ENCODE measurements around the gene PLPP4. TPM values are rescaled to one million over a fixed set of nuclear protein-coding genes. Genes with fewer than 3 reads are reported as not detected.

PLPP4 gene
- total RNA-seq, 3 donors from 2014 or later: not detected

GRCh38 chr10:120508966-120509365 lies 51.9 kb downstream of the PLPP4 start:
- Mint-ChIP-seq H3K4me3 (no peak overlapping the region), H3K27me3 (ENCODE audit: low read depth) (no peaks in the 10 kb centered on the region), H3K9me3 (no peaks in the 10 kb centered on the region), H3K4me1 (ENCODE audit: low read depth) (no peaks in the 10 kb centered on the region), H3K36me3 (ENCODE audit: insufficient read depth) (no peaks in the 10 kb centered on the region)
- no peak for ATAC-seq
- DNase-seq: no peak

GRCh38 chr10:120511165-120511564 lies 54.1 kb downstream of the PLPP4 start:
- no peaks in the 10 kb centered on the region for H3K27me3 Mint-ChIP-seq (ENCODE audit: low read depth)
- H3K4me3 Mint-ChIP-seq: no peak overlapping the region
- no peaks in the 10 kb centered on the region for H3K36me3 Mint-ChIP-seq (ENCODE audit: insufficient read depth)
- no peaks in the 10 kb centered on the region for H3K4me1 Mint-ChIP-seq (ENCODE audit: low read depth)
- DNase-seq (no peak), ATAC-seq (no peak)
- no peaks in the 10 kb centered on the region for H3K9me3 Mint-ChIP-seq

GRCh38 chr10:120513307-120513796 lies 56.3 kb downstream of the PLPP4 start:
- Mint-ChIP-seq H3K36me3 (ENCODE audit: insufficient read depth) (no peaks in the 10 kb centered on the region), H3K4me3 (no peak overlapping the region), H3K4me1 (ENCODE audit: low read depth) (no peaks in the 10 kb centered on the region), H3K9me3 (no peaks in the 10 kb centered on the region), H3K27me3 (ENCODE audit: low read depth) (no peaks in the 10 kb centered on the region)
- no peak for DNase-seq
- no peak for ATAC-seq

- Mint-ChIP-seq H3K36me3 (ENCODE audit: insufficient read depth) (no peaks in the 10 kb centered on the region), H3K4me3 (no peak overlapping the region), H3K9me3 (no peaks in the 10 kb centered on the region), H3K27me3 (ENCODE audit: low read depth) (no peaks in the 10 kb centered on the region), H3K4me1 (ENCODE audit: low read depth) (no peaks in the 10 kb centered on the region)
- DNase-seq: no peak
- ATAC-seq: no peak
Measured at GRCh38 chr10:120514035-120514620, 57.1 kb downstream of the PLPP4 start.

DNA sequence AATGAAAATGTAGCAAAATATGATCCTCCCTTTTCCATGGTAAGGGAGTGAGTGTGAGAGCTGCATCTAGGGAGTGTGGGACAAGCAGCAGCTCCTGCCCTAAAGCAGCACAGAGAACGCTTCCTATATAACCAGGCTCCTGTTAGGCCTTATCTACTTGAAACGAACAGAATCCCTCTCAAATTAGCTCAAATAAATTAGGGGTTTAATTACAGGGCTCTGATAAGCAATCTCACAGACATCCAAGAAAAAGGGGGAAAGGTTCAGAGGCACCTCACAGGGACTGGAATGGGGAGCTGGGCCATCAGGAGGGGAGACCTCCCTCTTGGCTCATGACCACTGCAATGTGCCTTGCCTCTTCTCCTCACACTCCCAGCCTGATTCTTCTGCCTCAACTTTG lies 57.9 kb downstream of the PLPP4 start:
- Mint-ChIP-seq H3K27me3 (ENCODE audit: low read depth) (no peaks in the 10 kb centered on the region), H3K4me1 (ENCODE audit: low read depth) (no peaks in the 10 kb centered on the region), H3K36me3 (ENCODE audit: insufficient read depth) (no peaks in the 10 kb centered on the region), H3K4me3 (no peak overlapping the region), H3K9me3 (no peaks in the 10 kb centered on the region)
- DNase-seq (no peak), ATAC-seq (no peak)

GRCh38 chr10:120515741-120516140 lies 58.7 kb downstream of the PLPP4 start:
- no peaks in the 10 kb centered on the region for H3K4me1 Mint-ChIP-seq (ENCODE audit: low read depth)
- no peak overlapping the region for H3K4me3 Mint-ChIP-seq
- ATAC-seq (no peak), DNase-seq (no peak)
- H3K36me3 Mint-ChIP-seq (ENCODE audit: insufficient read depth): no peaks in the 10 kb centered on the region
- no peaks in the 10 kb centered on the region for H3K27me3 Mint-ChIP-seq (ENCODE audit: low read depth)
- H3K9me3 Mint-ChIP-seq: no peaks in the 10 kb centered on the region

DNA sequence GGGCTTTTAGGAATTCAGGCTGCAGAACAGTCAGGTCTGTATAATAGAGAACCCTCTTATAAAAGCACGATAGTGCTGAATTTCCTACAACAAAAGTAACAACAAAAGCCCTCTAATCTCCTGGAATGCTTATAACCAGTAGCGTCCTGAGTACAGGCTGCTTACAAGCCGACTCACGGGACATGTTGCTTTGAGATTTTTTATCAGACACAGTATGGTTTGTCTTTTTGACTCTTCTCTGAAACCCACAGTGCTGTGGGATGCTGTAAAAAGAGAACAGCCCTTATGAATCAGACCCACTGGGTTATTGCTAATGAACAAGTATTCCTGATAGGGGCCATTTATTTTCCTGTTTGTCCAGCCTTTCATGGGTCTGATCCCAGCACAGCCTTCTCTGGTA lies 59.4 kb downstream of the PLPP4 start:
- no peaks in the 10 kb centered on the region for H3K27me3 Mint-ChIP-seq (ENCODE audit: low read depth)
- ATAC-seq: no peak

DNA sequence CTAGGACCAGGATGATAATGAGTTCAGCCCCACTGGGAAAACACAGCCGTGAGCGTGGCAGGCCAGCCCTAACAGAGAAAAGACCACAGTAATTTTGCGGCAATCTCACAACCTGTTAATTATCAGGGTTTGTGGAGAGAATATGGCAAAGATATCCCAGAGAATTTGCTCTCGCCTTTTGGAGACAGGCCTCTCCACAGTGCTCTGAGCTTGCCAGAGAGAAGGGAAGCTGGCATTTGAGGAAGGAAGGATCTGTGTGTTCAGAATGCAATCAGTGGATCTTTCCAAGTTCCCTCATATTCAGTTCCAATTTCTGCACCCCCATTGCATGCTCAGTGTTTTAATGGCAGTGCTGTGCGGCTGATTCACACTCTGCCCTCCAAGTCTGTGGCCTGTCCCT lies 60.2 kb downstream of the PLPP4 start:
- ATAC-seq (no peak), DNase-seq (no peak)

More for the DNA sequence above, 59.4 kb downstream of the PLPP4 start:
- DNase-seq: no peak
- H3K4me1 Mint-ChIP-seq (ENCODE audit: low read depth): no peaks in the 10 kb centered on the region
- no peak overlapping the region for H3K4me3 Mint-ChIP-seq
- no peaks in the 10 kb centered on the region for H3K36me3 Mint-ChIP-seq (ENCODE audit: insufficient read depth)
- no peaks in the 10 kb centered on the region for H3K9me3 Mint-ChIP-seq

GRCh38 chr10:120517881-120518484 lies 61.0 kb downstream of the PLPP4 start:
- no peaks in the 10 kb centered on the region for H3K4me1 Mint-ChIP-seq (ENCODE audit: low read depth)
- DNase-seq: no peak
- no peaks in the 10 kb centered on the region for H3K9me3 Mint-ChIP-seq
- H3K36me3 Mint-ChIP-seq (ENCODE audit: insufficient read depth): no peaks in the 10 kb centered on the region
- no peaks in the 10 kb centered on the region for H3K27me3 Mint-ChIP-seq (ENCODE audit: low read depth)
- no peak for ATAC-seq
- no peak overlapping the region for H3K4me3 Mint-ChIP-seq

More for the DNA sequence above, 60.2 kb downstream of the PLPP4 start:
- Mint-ChIP-seq H3K4me3 (no peak overlapping the region), H3K9me3 (no peaks in the 10 kb centered on the region), H3K36me3 (ENCODE audit: insufficient read depth) (no peaks in the 10 kb centered on the region), H3K27me3 (ENCODE audit: low read depth) (no peaks in the 10 kb centered on the region), H3K4me1 (ENCODE audit: low read depth) (no peaks in the 10 kb centered on the region)

DNA sequence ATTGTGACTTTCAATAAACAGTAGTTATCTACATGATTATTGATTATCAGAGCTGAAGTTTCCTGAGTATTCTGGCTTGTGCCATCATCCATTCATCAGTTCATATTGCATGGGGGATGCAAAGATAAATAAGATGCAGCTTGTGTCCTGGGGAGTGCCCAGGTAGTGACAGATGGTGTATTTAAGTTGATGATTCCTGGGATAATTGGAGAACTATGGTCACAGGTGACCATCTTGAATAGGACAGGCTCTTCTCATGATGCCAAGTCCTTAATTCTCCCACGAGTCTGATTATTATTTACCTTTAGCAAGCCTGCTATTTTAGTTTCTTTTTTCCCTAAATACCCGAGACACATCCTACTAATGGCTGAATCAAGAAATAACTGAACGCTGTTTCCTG lies 64.9 kb downstream of the PLPP4 start:
- no peaks in the 10 kb centered on the region for H3K4me1 Mint-ChIP-seq (ENCODE audit: low read depth)
- DNase-seq (no peak), ATAC-seq (no peak)
- no peak overlapping the region for H3K4me3 Mint-ChIP-seq
- no peaks in the 10 kb centered on the region for H3K27me3 Mint-ChIP-seq (ENCODE audit: low read depth)
- no peaks in the 10 kb centered on the region for H3K9me3 Mint-ChIP-seq
- no peaks in the 10 kb centered on the region for H3K36me3 Mint-ChIP-seq (ENCODE audit: insufficient read depth)

GRCh38 chr10:120527691-120528090 lies 70.7 kb downstream of the PLPP4 start:
- Mint-ChIP-seq H3K4me3 (no peak overlapping the region), H3K27me3 (ENCODE audit: low read depth) (no peaks in the 10 kb centered on the region), H3K9me3 (no peaks in the 10 kb centered on the region), H3K4me1 (ENCODE audit: low read depth) (no peaks in the 10 kb centered on the region), H3K36me3 (ENCODE audit: insufficient read depth) (no peaks in the 10 kb centered on the region)
- DNase-seq (no peak), ATAC-seq (no peak)

DNA sequence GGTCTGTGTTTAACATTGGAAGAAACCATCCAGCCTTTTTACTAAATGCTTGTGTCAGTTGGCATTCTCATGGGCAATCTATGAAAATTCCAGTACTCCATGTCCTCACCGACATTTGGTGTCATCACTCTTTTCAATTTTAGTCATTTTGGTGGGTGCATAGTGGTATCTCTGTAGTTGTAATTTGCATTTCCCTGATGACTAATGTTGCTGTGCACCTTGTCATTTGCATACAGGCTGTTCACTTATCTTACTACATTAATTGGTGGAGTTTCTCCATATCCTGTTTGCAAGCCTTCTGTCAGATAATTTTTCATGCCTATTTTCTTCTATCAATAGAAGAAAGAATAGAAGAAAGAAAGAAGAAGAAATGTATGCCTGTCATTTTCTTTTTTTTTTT lies 73.7 kb downstream of the PLPP4 start:
- ATAC-seq (no peak), DNase-seq (no peak)

GRCh38 chr10:120538091-120538490 lies 81.1 kb downstream of the PLPP4 start:
- ATAC-seq: no peak
- H3K4me3 Mint-ChIP-seq: no peak overlapping the region
- peaks cover 14% of the 10 kb centered on the region for H3K9me3 Mint-ChIP-seq
- DNase-seq: no peak
- H3K4me1 Mint-ChIP-seq (ENCODE audit: low read depth): no peaks in the 10 kb centered on the region
- H3K36me3 Mint-ChIP-seq (ENCODE audit: insufficient read depth): no peaks in the 10 kb centered on the region
- no peaks in the 10 kb centered on the region for H3K27me3 Mint-ChIP-seq (ENCODE audit: low read depth)

More for the DNA sequence above, 73.7 kb downstream of the PLPP4 start:
- H3K27me3 Mint-ChIP-seq (ENCODE audit: low read depth): no peaks in the 10 kb centered on the region
- H3K4me3 Mint-ChIP-seq: no peak overlapping the region
- H3K9me3 Mint-ChIP-seq: peaks cover 16% of the 10 kb centered on the region
- no peaks in the 10 kb centered on the region for H3K4me1 Mint-ChIP-seq (ENCODE audit: low read depth)
- H3K36me3 Mint-ChIP-seq (ENCODE audit: insufficient read depth): no peaks in the 10 kb centered on the region

- H3K4me1 Mint-ChIP-seq (ENCODE audit: low read depth): no peaks in the 10 kb centered on the region
Measured at GRCh38 chr10:120539076-120539475, 82.0 kb downstream of the PLPP4 start.

GRCh38 chr10:120540486-120540885 lies 83.5 kb downstream of the PLPP4 start:
- ATAC-seq: no peak
- Mint-ChIP-seq H3K36me3 (ENCODE audit: insufficient read depth) (no peaks in the 10 kb centered on the region), H3K9me3 (no peaks in the 10 kb centered on the region), H3K27me3 (ENCODE audit: low read depth) (no peaks in the 10 kb centered on the region), H3K4me3 (no peak overlapping the region), H3K4me1 (ENCODE audit: low read depth) (no peaks in the 10 kb centered on the region)
- DNase-seq: no peak

More at GRCh38 chr10:120539076-120539475, 82.0 kb downstream of the PLPP4 start:
- H3K4me3 Mint-ChIP-seq: no peak overlapping the region
- peaks cover 9% of the 10 kb centered on the region for H3K9me3 Mint-ChIP-seq
- no peaks in the 10 kb centered on the region for H3K36me3 Mint-ChIP-seq (ENCODE audit: insufficient read depth)
- DNase-seq (no peak), ATAC-seq (no peak)
- no peaks in the 10 kb centered on the region for H3K27me3 Mint-ChIP-seq (ENCODE audit: low read depth)
